Raji (cell line): Measurements from ENCODE around the gene FANCB.

Experiments used
- POLR2A ChIP-seq: IDR thresholded peaks from 2 replicates; pipeline ENCODE4 v1.6.1; 2011; ENCODE audit warnings: low read depth, low read length, control low read depth; ENCODE audit not compliant: insufficient read depth

The FANCB gene

DNA sequence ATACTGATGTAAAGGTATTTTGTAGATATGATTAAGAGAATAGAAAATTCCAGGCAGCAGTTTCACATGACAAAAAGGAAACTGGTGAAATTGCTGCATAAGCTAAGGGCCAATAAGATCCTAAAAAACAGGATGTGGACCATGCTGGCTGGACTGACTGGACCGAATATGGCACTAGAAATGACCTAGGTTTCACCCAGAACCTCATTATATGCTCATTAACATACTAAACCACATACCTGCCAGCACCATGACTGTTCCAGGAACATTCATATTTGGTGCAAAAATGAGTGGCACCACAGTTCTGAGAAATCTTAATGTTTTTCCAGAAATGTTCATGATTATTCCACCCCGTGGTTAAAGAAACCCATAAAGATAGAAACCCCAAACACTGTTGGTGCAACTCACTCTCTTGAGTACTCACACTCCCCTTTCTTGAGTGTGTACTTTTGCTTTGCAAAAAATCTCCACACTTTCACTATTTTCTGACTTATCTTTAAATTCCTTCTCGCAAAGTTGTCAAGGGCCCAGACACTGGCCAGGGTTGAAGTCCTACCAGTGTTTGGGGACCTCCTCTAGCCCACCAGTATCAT is 74.0 kb downstream of the FANCB start:
- TF ChIP-seq POLR2A = no peak
